OCI-LY7 (cell line): ENCODE results near the gene TMEM107. TPM values are rescaled to one million over a fixed set of nuclear protein-coding genes. Genes with fewer than 3 reads are reported as not detected.

Experiments used
- BruUV-seq: library from RNA; stranded (reverse); fragments of 400-500 nt; replicated peaks from 2 replicates; lab custom pipeline; 2021; lab: Mats Ljungman, UMichigan
- CTCF ChIA-PET: fragments of 300-600 bp; sonication (Branson Sonifier 250); formaldehyde crosslinking; loops from one replicate; lab custom pipeline; 2022; ENCODE audit warnings: antibody characterized with exemption; ENCODE audit not compliant: unreplicated experiment; lab: Charles Lee
- POLR2A ChIA-PET: fragments of 300-600 bp; sonication (Branson Sonifier 250); formaldehyde crosslinking; loops from one replicate; lab custom pipeline; 2022; ENCODE audit warnings: antibody characterized with exemption; lab: Charles Lee
- DNase-seq: peaks from one replicate; pipeline ENCODE4 v3.0.0-alpha.2; 2015; ENCODE audit warnings: low spot score
- H2AFZ ChIP-seq: fragments of 200-600 bp; sonication (generic), shearing (Covaris generic); 2 replicates; pipeline ENCODE4 v1.6.1; 2014; ENCODE audit warnings: mild to moderate bottlenecking, antibody characterized with exemption, low read length, moderate library complexity
- H3K27ac ChIP-seq: fragments of 200-600 bp; sonication (generic); 2 replicates; pipeline ENCODE4 v1.5.1; 2014; ENCODE audit warnings: mixed run types, low read depth, mild to moderate bottlenecking, moderate library complexity, low read length, inconsistent platforms; ENCODE audit not compliant: poor library complexity, severe bottlenecking
- H3K36me3 ChIP-seq: fragments of 200-600 bp; sonication (generic); 2 replicates; pipeline ENCODE4 v1.6.1; 2014; ENCODE audit warnings: mild to moderate bottlenecking, antibody characterized with exemption, low read length, moderate library complexity, mixed read lengths; ENCODE audit not compliant: insufficient read depth
- H3K4me1 ChIP-seq: fragments of 200-600 bp; sonication (generic); 2 replicates; pipeline ENCODE4 v1.5.1; 2014; ENCODE audit warnings: mild to moderate bottlenecking, low read length; ENCODE audit not compliant: insufficient read depth, poor library complexity, severe bottlenecking
- H3K4me2 ChIP-seq: fragments of 200-600 bp; sonication (generic); 2 replicates; pipeline ENCODE4 v1.6.1; 2014; ENCODE audit warnings: mild to moderate bottlenecking, low read length
- H3K4me3 ChIP-seq: fragments of 200-600 bp; sonication (generic); 2 replicates; pipeline ENCODE4 v1.5.1; 2014; ENCODE audit warnings: mild to moderate bottlenecking, low read depth, low read length; ENCODE audit not compliant: poor library complexity, severe bottlenecking
- H3K79me2 ChIP-seq: fragments of 200-600 bp; sonication (generic); 2 replicates; pipeline ENCODE4 v1.6.1; 2016; ENCODE audit warnings: low read depth, mild to moderate bottlenecking, low read length, moderate library complexity, mixed read lengths; ENCODE audit not compliant: insufficient read depth
- H3K9me2 ChIP-seq: fragments of 200-600 bp; sonication (generic); 2 replicates; pipeline ENCODE4 v1.6.1; 2016; ENCODE audit warnings: mild to moderate bottlenecking, low read length, mixed read lengths; ENCODE audit not compliant: insufficient read depth
- H3K9me3 ChIP-seq: fragments of 200-600 bp; sonication (generic); 2 replicates; pipeline ENCODE4 v1.6.1; 2014; ENCODE audit warnings: mild to moderate bottlenecking, mixed run types, low read length, mixed read lengths
- H4K20me1 ChIP-seq: fragments of 200-600 bp; sonication (generic); 2 replicates; pipeline ENCODE4 v1.6.1; 2014; ENCODE audit warnings: mild to moderate bottlenecking, antibody characterized with exemption, low read length, moderate library complexity, mixed read lengths; ENCODE audit not compliant: insufficient read depth
- CTCF ChIP-seq: fragments of 200-600 bp; sonication (generic); conservative IDR thresholded peaks from 2 replicates; pipeline ENCODE4 v1.5.1; 2014; ENCODE audit warnings: mild to moderate bottlenecking, antibody characterized with exemption, low read length, moderate library complexity, mixed read lengths
- EZH2phosphoT487 ChIP-seq: fragments of 200-600 bp; sonication (generic); IDR thresholded peaks from 2 replicates; pipeline ENCODE4 v1.6.1; 2018; ENCODE audit warnings: low read depth, borderline replicate concordance, mild to moderate bottlenecking, mixed run types, antibody characterized with exemption, low read length, moderate library complexity, mixed read lengths
- intact Hi-C: fragments of 100-400 bp; cut with micrococcal nuclease; formaldehyde crosslinking; loops from one replicate; pipeline ENCODE4 v1.10.0; 2022; ENCODE audit not compliant: unreplicated experiment
- total RNA-seq, 2 experiments: library from RNA; depleted of rRNA in 1 of 2; stranded (reverse); fragments of >200 nt in 1 of 2; shearing (Covaris generic) in 1 of 2; gene quantifications; 2 replicates each; pipeline ENCODE4 v1.2.3, GENCODE V29; 2014 to 2022

Gene TMEM107
- total RNA-seq, 2 experiments from 2014 or later: 43.9 to 57.0 TPM

GRCh38 chr17:8186787-8187516 is 10.8 kb upstream of the TMEM107 start:
- no peaks in the 10 kb centered on the region for H3K9me2 ChIP-seq
- peak overlapping the region; percentile 75; the same call in 1 of the 2 replicates for H2AFZ ChIP-seq

GRCh38 chr17:8186446-8186786 is 10.2 kb upstream of the TMEM107 start:
- no TSS peak for BruUV-seq

More at GRCh38 chr17:8186787-8187516, 10.8 kb upstream of the TMEM107 start:
- peaks cover 31% of the 10 kb centered on the region for H3K4me1 ChIP-seq
- H3K4me2 ChIP-seq: peak overlapping the region; percentile 91
- H3K4me3 ChIP-seq: peak overlapping the region; percentile 83
- DNase-seq: peak; percentile 93
- intact Hi-C loops: loop anchor here (1.0 kb wide), 7 partner anchors 23 to 113 kb away; partner anchors contain the start of gene AURKB
- peaks cover 6% of the 10 kb centered on the region; the same call in 1 of the 2 replicates for H4K20me1 ChIP-seq
- H3K36me3 ChIP-seq: no peaks in the 10 kb centered on the region
- TF ChIP-seq EZH2phosphoT487 (no peak), CTCF (0 out of 2 replicates have a peak, but pooled peaks have one; percentile 61)
- POLR2A ChIA-PET: interaction anchor here (0.6 to 2.2 kb wide), 8 partner anchors 12 to 351 kb away, joined by 3 to 9 read pairs (median 4); partner anchors contain the start of genes AURKB and SLC25A35
- H3K9me3 ChIP-seq: no peaks in the 10 kb centered on the region
- H3K79me2 ChIP-seq: peaks cover 11% of the 10 kb centered on the region; the same call in 1 of the 2 replicates
- CTCF ChIA-PET: no interaction called here
- H3K27ac ChIP-seq: peak overlapping the region; percentile 92
- BruUV-seq: no TSS peak

More at GRCh38 chr17:8186446-8186786, 10.2 kb upstream of the TMEM107 start:
- H2AFZ ChIP-seq: peak overlapping the region; percentile 75; the same call in 1 of the 2 replicates
- peaks cover 11% of the 10 kb centered on the region; the same call in 1 of the 2 replicates for H3K79me2 ChIP-seq
- H3K9me3 ChIP-seq: no peaks in the 10 kb centered on the region
- TF ChIP-seq CTCF: no peak; the same call in 1 of the 2 replicates
- peak overlapping the region; percentile 91 for H3K4me2 ChIP-seq
- H3K36me3 ChIP-seq: no peaks in the 10 kb centered on the region
- H3K27ac ChIP-seq: peak overlapping the region; percentile 92
- peaks cover 6% of the 10 kb centered on the region; the same call in 1 of the 2 replicates for H4K20me1 ChIP-seq
- H3K4me1 ChIP-seq: peaks cover 26% of the 10 kb centered on the region
- peak overlapping the region; percentile 83 for H3K4me3 ChIP-seq
- no peaks in the 10 kb centered on the region for H3K9me2 ChIP-seq
- DNase-seq: no peak
- ChIA-PET POLR2A (interaction anchor here (0.6 to 1.0 kb wide), 2 partner anchors 25 to 30 kb away, joined by 4 to 6 read pairs; no protein-coding TSS in a partner anchor), CTCF (no interaction called here)
- intact Hi-C loops: loop anchor here (1.0 kb wide), 1 partner anchor 114 kb away; no protein-coding TSS in a partner anchor
